ENCODE measurements around the gene GAP43. TPM values are rescaled to one million over a fixed set of nuclear protein-coding genes. Genes with fewer than 3 reads are reported as not detected.

Gene GAP43
- total and polyA plus RNA-seq, 2 of the 13 experiments (the other 11 are each of a cell fraction or from before 2014, with no cell fraction given): not detected

DNA sequence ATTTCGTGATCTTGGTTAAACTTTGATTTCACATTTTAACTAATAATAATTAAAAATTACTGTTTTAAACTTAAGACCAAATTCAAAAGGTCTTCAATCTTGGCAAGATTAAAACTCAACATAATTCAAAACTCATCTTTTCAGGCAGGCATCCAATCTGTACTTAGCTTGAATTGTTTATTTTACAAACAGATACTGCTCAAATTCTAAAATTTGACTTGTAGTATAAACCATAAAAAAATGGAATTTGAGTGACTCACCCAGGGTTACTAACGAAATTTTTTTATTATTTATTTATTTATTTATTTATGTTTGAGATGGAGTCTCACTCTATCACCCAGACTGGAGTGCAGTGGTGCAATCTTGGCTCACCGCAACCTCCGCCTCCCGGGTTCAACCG lies 64.4 kb downstream of the GAP43 start:
- H3K27me3 ChIP-seq (ENCODE audit: control insufficient read depth in 1 of 2, insufficient read depth in 2 of 2, low read length in 2 of 2): no peaks in the 10 kb centered on the region
- DNase-seq (ENCODE audit: low spot score): no peak
- no peaks in the 10 kb centered on the region for H4K20me1 ChIP-seq (ENCODE audit: insufficient read depth, low read length)
- no peak for FAIRE-seq
- H3K4me2 ChIP-seq (ENCODE audit: low read depth, low read length): no peak overlapping the region
- H2AFZ ChIP-seq (ENCODE audit: low read length): no peak overlapping the region
- ATAC-seq: no peak
- intact Hi-C loops (cut with micrococcal nuclease; ENCODE audit: unreplicated experiment): no loop called here
- WGBS (ENCODE audit: low lambda C conversion rate): 90% methylated on average over 6 of the region's 6 CpGs
- TF ChIP-seq NRL (CRISPR knock-in tag; IDR thresholded peaks at IDR 0.05; ENCODE audit: borderline replicate concordance) (no peak), KMT2A (CRISPR knock-in tag; IDR thresholded peaks at IDR 0.05) (no peak), FOXC1 (CRISPR knock-in tag; IDR thresholded peaks at IDR 0.05; ENCODE audit: borderline replicate concordance) (no peak), ARNT (IDR thresholded peaks at IDR 0.05) (no peak), MLX (CRISPR knock-in tag; IDR thresholded peaks at IDR 0.05) (no peak), ZNF570 (CRISPR knock-in tag; IDR thresholded peaks at IDR 0.05; ENCODE audit: borderline replicate concordance) (no peak), ZNF543 (CRISPR knock-in tag; IDR thresholded peaks at IDR 0.05) (no peak), ZBTB14 (CRISPR knock-in tag; IDR thresholded peaks at IDR 0.05) (no peak), TEAD2 (CRISPR knock-in tag; IDR thresholded peaks at IDR 0.05) (no peak), HOMEZ (CRISPR knock-in tag; IDR thresholded peaks at IDR 0.05; ENCODE audit: low read depth) (no peak)
- no TSS peak for BruUV-seq (replicated peaks)
- no peak overlapping the region for H3K4me3 ChIP-seq (replicated peaks in 1 of 3; ENCODE audit: insufficient read depth in 1 of 3, low read depth in 2 of 3, low read length in 3 of 3)
- no peak overlapping the region for H3K9ac ChIP-seq (ENCODE audit: insufficient read depth, low read depth, low read length)
- no peaks in the 10 kb centered on the region for H3K4me1 ChIP-seq (ENCODE audit: insufficient read depth, low read length)
- H3K79me2 ChIP-seq (ENCODE audit: insufficient read depth, low read length): no peaks in the 10 kb centered on the region
- no peaks in the 10 kb centered on the region for H3K9me3 ChIP-seq (ENCODE audit: low read length)
- in situ Hi-C loops (cut with HindIII; ENCODE audit: extremely low pct_ligation_motif_present, low pct_unique_long_range_greater_than_20kb): loop anchor here (25.0 kb wide), 1 partner anchor 600 kb away; no protein-coding TSS in a partner anchor
- CTCF ChIA-PET (ENCODE audit: low intra/inter-chr PET ratio, low total read pairs): no interaction called here
- H3K36me3 ChIP-seq (replicated peaks in 1 of 2; ENCODE audit: control insufficient read depth in 1 of 2, insufficient read depth in 2 of 2, low read length in 2 of 2): no peaks in the 10 kb centered on the region; a peak in 1 of 5 replicates
- H3K27ac ChIP-seq (ENCODE audit: extremely low read length, insufficient read depth, low read length): no peak overlapping the region
- POLR2A ChIA-PET: no interaction called here
